ENCODE measurements around the gene RHO. TPM values are rescaled to one million over a fixed set of nuclear protein-coding genes. Genes with fewer than 3 reads are reported as not detected.
"Not testable (repeated sequence)": the region's sequence is repeated elsewhere in the genome, so short reads cannot be mapped to it uniquely, and the experiment has no call there.

Gene RHO
- total RNA-seq, 4 donors from 2014 or later, result not detected

DNA sequence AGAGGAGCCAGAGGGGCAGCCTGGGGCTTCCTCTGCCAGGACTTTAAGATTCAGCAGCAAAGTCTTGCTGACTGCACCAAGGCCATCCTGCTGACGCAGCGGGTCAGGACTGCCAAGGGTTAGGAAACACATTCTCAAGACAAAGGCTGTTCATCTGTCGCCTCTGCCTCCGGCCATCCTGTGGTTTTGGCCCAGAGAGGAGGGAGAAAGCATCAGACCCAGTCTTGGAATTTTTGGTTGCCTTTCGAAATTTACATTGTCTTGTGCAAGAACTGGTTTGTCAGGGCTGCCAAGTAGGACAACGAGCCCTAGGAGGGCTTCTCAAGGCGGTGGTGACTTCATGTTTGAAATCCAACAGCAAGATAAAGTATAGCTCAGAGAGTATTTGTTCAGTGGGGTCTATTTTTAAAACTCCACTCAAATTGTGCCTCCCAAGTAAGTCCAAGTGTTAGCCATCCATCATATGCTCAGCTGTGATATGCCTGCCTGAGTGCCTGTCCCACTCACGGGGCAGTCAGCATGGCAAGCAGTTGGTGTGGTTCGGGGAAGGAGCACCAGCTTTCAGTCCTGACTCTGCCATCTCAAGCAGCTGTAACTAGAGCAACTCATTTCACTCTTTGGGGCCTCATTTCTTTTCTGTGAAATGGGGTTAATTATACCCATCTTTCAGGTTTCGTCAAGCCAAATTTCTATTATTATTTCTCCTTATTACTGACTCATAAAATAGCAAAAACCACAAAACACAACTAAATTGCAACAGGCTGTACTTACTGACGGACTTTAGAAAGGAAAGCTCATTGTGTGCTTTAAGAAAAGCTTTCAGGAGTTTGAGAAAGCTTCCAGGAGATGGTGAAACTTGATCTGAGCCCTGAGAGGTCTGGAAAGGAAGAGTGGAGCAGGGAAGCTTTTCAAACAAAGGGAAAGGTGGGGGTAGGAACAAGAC, 42.4 kb upstream of the RHO start:
- 39% methylated on average over 11 of the region's 11 CpGs for WGBS
- H3K4me3 ChIP-seq, result no peak overlapping the region
- TF ChIP-seq POLR2AphosphoS5 (IDR thresholded peaks at IDR 0.05) (peak in 2 of 3 donors; percentile 87), POLR2A (IDR thresholded peaks at IDR 0.05) (no peak)
- TF ChIP-seq, protein P1, sequence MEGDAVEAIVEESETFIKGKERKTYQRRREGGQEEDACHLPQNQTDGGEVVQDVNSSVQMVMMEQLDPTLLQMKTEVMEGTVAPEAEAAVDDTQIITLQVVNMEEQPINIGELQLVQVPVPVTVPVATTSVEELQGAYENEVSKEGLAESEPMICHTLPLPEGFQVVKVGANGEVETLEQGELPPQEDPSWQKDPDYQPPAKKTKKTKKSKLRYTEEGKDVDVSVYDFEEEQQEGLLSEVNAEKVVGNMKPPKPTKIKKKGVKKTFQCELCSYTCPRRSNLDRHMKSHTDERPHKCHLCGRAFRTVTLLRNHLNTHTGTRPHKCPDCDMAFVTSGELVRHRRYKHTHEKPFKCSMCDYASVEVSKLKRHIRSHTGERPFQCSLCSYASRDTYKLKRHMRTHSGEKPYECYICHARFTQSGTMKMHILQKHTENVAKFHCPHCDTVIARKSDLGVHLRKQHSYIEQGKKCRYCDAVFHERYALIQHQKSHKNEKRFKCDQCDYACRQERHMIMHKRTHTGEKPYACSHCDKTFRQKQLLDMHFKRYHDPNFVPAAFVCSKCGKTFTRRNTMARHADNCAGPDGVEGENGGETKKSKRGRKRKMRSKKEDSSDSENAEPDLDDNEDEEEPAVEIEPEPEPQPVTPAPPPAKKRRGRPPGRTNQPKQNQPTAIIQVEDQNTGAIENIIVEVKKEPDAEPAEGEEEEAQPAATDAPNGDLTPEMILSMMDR (IDR thresholded peaks at IDR 0.05), result no peak

DNA sequence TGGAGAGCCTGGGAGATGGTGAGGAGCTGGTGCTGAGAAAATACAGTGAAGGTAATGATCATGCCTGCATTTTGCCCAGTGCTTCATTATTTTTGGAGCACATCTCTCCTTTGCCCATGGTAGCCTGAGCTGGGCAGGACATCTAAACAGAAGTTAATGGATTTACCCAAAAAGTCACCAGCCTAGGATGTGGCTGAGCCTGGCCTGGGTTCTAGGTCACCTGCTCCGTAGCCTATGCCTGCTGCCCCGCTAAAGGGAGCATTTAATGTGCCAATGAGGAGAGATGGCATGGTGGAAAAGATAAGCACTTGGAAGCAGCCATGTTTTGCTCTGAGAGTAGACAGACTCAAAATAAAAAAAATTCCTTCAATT, 41.8 kb upstream of the RHO start:
- Histone ChIP-seq H3K4me1 (peaks cover 59% of the 10 kb centered on the region), H3K9me3 (no peaks in the 10 kb centered on the region), H3K27me3 (no peaks in the 10 kb centered on the region), H3K27ac (peak overlapping the region; percentile 89), H3K4me3 (no peak overlapping the region), H3K36me3 (peaks cover 24% of the 10 kb centered on the region)
- TF ChIP-seq EP300 (IDR thresholded peaks at IDR 0.05) (no peak), POLR2A (IDR thresholded peaks at IDR 0.05) (no peak), POLR2AphosphoS5 (IDR thresholded peaks at IDR 0.05) (no peak)
- TF ChIP-seq, protein P1 (IDR thresholded peaks at IDR 0.05), result no peak
- WGBS, result 93% methylated on average over 2 of the region's 2 CpGs
- no peak for DNase-seq (ENCODE audit: low spot score in 2 of 2)

More for the DNA sequence above, 42.4 kb upstream of the RHO start:
- no peaks in the 10 kb centered on the region for H3K27me3 ChIP-seq
- peak overlapping the region; percentile 89 for H3K27ac ChIP-seq
- H3K36me3 ChIP-seq, result peaks cover 23% of the 10 kb centered on the region
- peaks cover 66% of the 10 kb centered on the region for H3K4me1 ChIP-seq
- H3K9me3 ChIP-seq, result no peaks in the 10 kb centered on the region
- DNase-seq (ENCODE audit: low spot score in 2 of 2), result peak; percentile 96

DNA sequence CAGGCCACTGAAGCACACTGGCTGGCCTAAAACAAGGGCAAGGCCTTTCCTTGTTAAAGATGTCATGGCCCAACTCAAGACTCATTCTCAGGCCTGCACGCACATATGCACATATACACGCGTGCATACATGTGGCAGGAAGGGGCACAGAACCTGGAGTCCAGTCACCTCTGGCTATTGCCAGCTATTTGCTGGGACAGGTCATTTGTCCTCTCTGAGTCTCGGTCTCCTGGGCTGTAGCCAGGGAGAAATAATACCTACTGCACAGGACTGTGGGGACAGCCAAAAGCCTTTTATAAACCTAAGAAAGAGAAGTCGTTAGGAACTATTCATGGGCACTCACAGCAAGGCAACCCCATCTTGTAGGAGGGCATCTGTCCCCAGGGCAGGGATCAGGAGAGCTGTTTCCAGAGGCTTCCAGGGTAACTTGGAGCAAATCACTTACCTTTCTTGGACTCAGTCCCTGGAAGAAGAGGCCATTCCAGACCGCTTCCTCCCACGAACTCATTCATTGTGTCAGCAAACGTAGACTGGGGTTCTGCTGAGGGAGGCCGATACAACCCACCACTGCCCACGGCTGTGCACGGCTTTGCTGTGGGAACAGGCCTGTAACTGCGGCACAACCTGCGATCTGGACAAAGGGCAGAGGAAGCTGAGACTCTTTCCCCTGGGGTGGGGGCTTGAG, 41.1 kb upstream of the RHO start:
- H3K36me3 ChIP-seq, result peaks cover 31% of the 10 kb centered on the region
- H3K27me3 ChIP-seq, result no peaks in the 10 kb centered on the region
- no peak for TF ChIP-seq POLR2A (IDR thresholded peaks at IDR 0.05)
- TF ChIP-seq, protein P1 (IDR thresholded peaks at IDR 0.05), result no peak
- no peak for TF ChIP-seq POLR2AphosphoS5 (IDR thresholded peaks at IDR 0.05)
- TF ChIP-seq EP300 (IDR thresholded peaks at IDR 0.05), result no peak
- H3K27ac ChIP-seq, result peak overlapping the region; percentile 89
- no peaks in the 10 kb centered on the region for H3K9me3 ChIP-seq
- peaks cover 53% of the 10 kb centered on the region for H3K4me1 ChIP-seq
- H3K4me3 ChIP-seq, result no peak overlapping the region
- no peak for DNase-seq (ENCODE audit: low spot score in 2 of 2)
- 85% methylated on average over 5 of the region's 13 CpGs for WGBS

DNA sequence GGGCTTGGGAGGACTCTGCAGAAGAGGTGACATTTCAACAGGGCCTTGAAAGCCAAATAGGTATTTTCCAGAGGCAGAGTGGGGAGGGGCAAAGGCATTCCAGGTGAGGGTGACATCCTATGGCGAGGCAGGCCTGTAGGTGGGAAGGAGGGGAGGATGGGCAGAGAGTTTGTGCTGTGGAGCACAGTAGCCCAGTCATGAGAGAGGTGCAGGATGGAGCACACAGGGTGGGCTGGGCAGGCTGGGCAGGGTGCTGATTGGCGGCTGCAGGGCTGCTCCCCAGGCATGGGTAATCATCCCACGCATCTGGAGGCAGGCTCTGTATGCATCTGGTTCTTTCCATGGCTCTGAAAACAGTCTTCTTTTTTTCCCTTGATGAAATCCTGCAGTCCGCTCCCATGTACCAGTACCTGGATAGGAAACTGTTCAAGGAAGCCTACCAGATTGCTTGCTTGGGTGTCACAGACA, 40.5 kb upstream of the RHO start:
- Histone ChIP-seq H3K4me1 (peaks cover 47% of the 10 kb centered on the region), H3K27ac (peak overlapping the region; percentile 89), H3K36me3 (peaks cover 34% of the 10 kb centered on the region)
- 83% methylated on average over 4 of the region's 4 CpGs for WGBS
- not testable (repeated sequence) for H3K4me3 ChIP-seq; DNase-seq (ENCODE audit: low spot score in 2 of 2); H3K27me3 ChIP-seq; H3K9me3 ChIP-seq

DNA sequence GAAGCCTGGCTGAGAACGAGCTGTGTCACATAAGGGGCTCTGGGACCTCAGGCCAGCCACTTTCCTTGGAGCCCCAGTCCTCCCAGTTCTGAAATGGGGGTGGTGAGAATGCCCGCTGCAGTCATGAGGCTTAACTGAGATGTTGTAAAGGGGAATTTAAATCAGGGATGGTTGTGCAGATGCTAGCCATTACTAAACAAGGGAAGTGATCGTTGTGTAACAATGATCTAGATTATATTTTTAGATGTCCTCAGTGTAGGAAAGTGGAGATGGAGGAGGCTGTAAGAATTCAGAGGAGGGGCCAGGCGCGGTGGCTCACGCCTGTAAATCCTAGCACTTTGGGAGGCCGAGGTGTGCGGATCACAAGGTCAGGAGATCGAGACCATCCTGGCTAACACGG, 39.2 kb upstream of the RHO start:
- H3K27ac ChIP-seq; H3K27me3 ChIP-seq; DNase-seq (ENCODE audit: low spot score in 2 of 2); H3K9me3 ChIP-seq; H3K4me3 ChIP-seq: not testable (repeated sequence)
- peaks cover 46% of the 10 kb centered on the region for H3K4me1 ChIP-seq
- H3K36me3 ChIP-seq, result peaks cover 31% of the 10 kb centered on the region
- 90% methylated on average over 10 of the region's 10 CpGs for WGBS

DNA sequence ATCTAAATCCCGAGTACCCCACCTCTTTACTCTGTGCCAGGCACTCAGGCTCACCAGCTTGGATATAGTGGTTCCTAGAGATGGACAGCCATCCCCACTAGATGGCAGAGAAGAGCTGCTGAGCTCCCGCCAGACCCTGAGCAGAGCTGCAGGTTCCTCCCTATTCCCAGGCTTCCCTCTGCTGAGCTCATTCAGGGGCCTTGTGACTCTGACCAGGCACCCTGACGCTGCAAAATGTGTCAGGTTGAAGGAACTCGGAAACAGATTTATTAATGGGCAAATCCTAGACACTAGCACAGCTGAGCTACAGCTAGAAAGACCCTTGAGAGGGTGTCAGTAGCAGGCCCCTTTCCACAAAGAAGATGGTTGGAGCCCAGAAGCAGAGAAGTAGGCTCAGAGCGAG, 38.2 kb upstream of the RHO start:
- Histone ChIP-seq H3K9me3 (no peaks in the 10 kb centered on the region), H3K27ac (peak overlapping the region; percentile 66), H3K27me3 (no peaks in the 10 kb centered on the region), H3K4me3 (no peak overlapping the region), H3K36me3 (peaks cover 29% of the 10 kb centered on the region), H3K4me1 (peaks cover 39% of the 10 kb centered on the region)
- TF ChIP-seq EP300 (IDR thresholded peaks at IDR 0.05) (no peak), POLR2A (IDR thresholded peaks at IDR 0.05) (no peak), POLR2AphosphoS5 (IDR thresholded peaks at IDR 0.05) (peak in 1 of 3 donors; percentile 54)
- TF ChIP-seq, protein P1 (IDR thresholded peaks at IDR 0.05), result peak; percentile 67 to 78
- peak; percentile 83 to 91 for DNase-seq (ENCODE audit: low spot score in 2 of 2)
- 22% methylated on average over 4 of the region's 5 CpGs for WGBS

DNA sequence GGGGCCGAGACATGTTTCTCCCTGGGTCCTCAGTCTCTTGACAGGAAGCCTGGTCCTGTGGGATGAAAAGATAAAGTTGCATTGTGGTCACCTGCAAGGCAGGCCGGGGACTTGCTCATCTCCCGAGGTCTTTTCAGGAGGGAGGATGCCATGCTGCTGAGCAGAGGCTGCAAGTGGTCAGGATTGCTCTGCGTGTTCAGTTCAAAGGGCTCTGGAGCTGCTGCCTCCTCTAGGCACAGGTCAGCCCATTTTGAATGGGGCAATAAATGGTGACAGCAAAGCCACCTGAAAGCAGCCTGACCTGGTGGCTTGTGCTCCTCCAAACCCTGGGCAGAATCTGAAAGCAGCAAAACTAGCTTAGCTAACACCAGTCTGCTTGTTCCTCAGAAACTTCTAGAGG, 37.4 kb upstream of the RHO start:
- H3K4me3 ChIP-seq; H3K27me3 ChIP-seq; DNase-seq (ENCODE audit: low spot score in 2 of 2); H3K9me3 ChIP-seq: not testable (repeated sequence)
- H3K4me1 ChIP-seq, result peaks cover 31% of the 10 kb centered on the region
- peaks cover 35% of the 10 kb centered on the region for H3K36me3 ChIP-seq
- 85% methylated on average over 4 of the region's 4 CpGs for WGBS
- peak overlapping the region; percentile 66 for H3K27ac ChIP-seq
